SK-MEL-5 (cell line): ENCODE measurements around the gene AP3B1. TPM values are rescaled to one million over a fixed set of nuclear protein-coding genes. Genes with fewer than 3 reads are reported as not detected.

ENCODE experiments used
- DNase-seq: peaks from one replicate; pipeline ENCODE4 v3.0.0-alpha.2; 2016; ENCODE audit warnings: low read depth, low spot score
- in situ Hi-C: cut with HindIII; loops from 2 replicates; pipeline ENCODE4 v1.10.0; 2016; ENCODE audit warnings: low sequenced_read_pairs, high pct_unique_total_duplicates, low pct_unique_long_range_greater_than_20kb
- polyA plus RNA-seq, 2 experiments: library from polyadenylated mRNA; depleted of rRNA; stranded (reverse); fragments of >200 nt; gene quantifications; 2 replicates each; pipeline ENCODE4 v1.2.3, GENCODE V29; 2015
- total RNA-seq: library from RNA; depleted of rRNA; stranded (reverse); fragments of >200 nt; shearing (Covaris generic); gene quantifications from 2 replicates; pipeline ENCODE4 v1.2.3, GENCODE V29; 2014; rRNA removed

The AP3B1 gene
- total RNA-seq: 50.8 and 52.7 TPM in 2 replicates
- 25.1 and 35.4 TPM in 2 replicates for polyA plus RNA-seq (2015; cell fraction: cytosol; rRNA removed)
- 16.9 and 28.2 TPM in 2 replicates for polyA plus RNA-seq (2015; cell fraction: nucleus; rRNA removed)

- in situ Hi-C loops: no loop called here
- DNase-seq: peak; percentile 98
Observed at GRCh38 chr5:78294248-78295034, at the start of gene AP3B1. TSS of gene AP3B1 (minus strand) at chr5:78294698. CDS start at chr5:78294579, 119 bp downstream.

- DNase-seq: no peak
- in situ Hi-C loops: no loop called here
Observed at GRCh38 chr5:78341440-78341839, 46.9 kb upstream of the AP3B1 start.

GRCh38 chr5:78339617-78340436, 45.3 kb upstream of the AP3B1 start:
- in situ Hi-C loops: no loop called here

GRCh38 chr5:78336698-78337097, 42.2 kb upstream of the AP3B1 start:
- no peak for DNase-seq
- in situ Hi-C loops: no loop called here

More at GRCh38 chr5:78339617-78340436, 45.3 kb upstream of the AP3B1 start:
- DNase-seq: no peak

GRCh38 chr5:78335976-78336375, 41.5 kb upstream of the AP3B1 start:
- in situ Hi-C loops: no loop called here
- no peak for DNase-seq

- in situ Hi-C loops: no loop called here
Observed at GRCh38 chr5:78334811-78335210, 40.3 kb upstream of the AP3B1 start.

GRCh38 chr5:78331523-78332080, 37.1 kb upstream of the AP3B1 start:
- no peak for DNase-seq
- in situ Hi-C loops: no loop called here

More at GRCh38 chr5:78334811-78335210, 40.3 kb upstream of the AP3B1 start:
- DNase-seq: no peak

- DNase-seq: no peak
- in situ Hi-C loops: no loop called here
Observed at GRCh38 chr5:78328585-78329173, 34.2 kb upstream of the AP3B1 start.

- no peak for DNase-seq
- in situ Hi-C loops: no loop called here
Observed at GRCh38 chr5:78327761-78328510, 33.4 kb upstream of the AP3B1 start.

GRCh38 chr5:78326930-78327329, 32.4 kb upstream of the AP3B1 start:
- in situ Hi-C loops: no loop called here

GRCh38 chr5:78323241-78323640, 28.7 kb upstream of the AP3B1 start:
- DNase-seq: no peak
- in situ Hi-C loops: no loop called here

More at GRCh38 chr5:78326930-78327329, 32.4 kb upstream of the AP3B1 start:
- DNase-seq: no peak

GRCh38 chr5:78320401-78320800, 25.9 kb upstream of the AP3B1 start:
- in situ Hi-C loops: no loop called here

GRCh38 chr5:78318337-78318736, 23.8 kb upstream of the AP3B1 start:
- in situ Hi-C loops: no loop called here
- no peak for DNase-seq

More at GRCh38 chr5:78320401-78320800, 25.9 kb upstream of the AP3B1 start:
- DNase-seq: peak; percentile 58

GRCh38 chr5:78317515-78317914, 23.0 kb upstream of the AP3B1 start:
- in situ Hi-C loops: no loop called here
- DNase-seq: no peak

- in situ Hi-C loops: no loop called here
- DNase-seq: no peak
Observed at GRCh38 chr5:78308703-78309102, 14.2 kb upstream of the AP3B1 start.

GRCh38 chr5:78300464-78301045, 6.1 kb upstream of the AP3B1 start:
- DNase-seq: peak; percentile 40

More at GRCh38 chr5:78300464-78301045, 6.1 kb upstream of the AP3B1 start:
- in situ Hi-C loops: no loop called here
